ENCODE results near the gene EDAR. TPM values are rescaled to one million over a fixed set of nuclear protein-coding genes. Genes with fewer than 3 reads are reported as not detected.

The EDAR gene
- total RNA-seq, 1 donor from 2014 or later = 0.24 TPM

- DNase-seq (ENCODE audit: low spot score, unreplicated experiment) = no peak
- Mint-ChIP-seq H3K36me3 (ENCODE audit: insufficient read depth) (peaks cover 8% of the 10 kb centered on the region), H3K4me1 (ENCODE audit: low read depth) (peaks cover 17% of the 10 kb centered on the region), H3K27ac (no peak overlapping the region), H3K9me3 (ENCODE audit: low read depth) (peaks cover 12% of the 10 kb centered on the region), H3K27me3 (no peaks in the 10 kb centered on the region), H3K4me3 (ENCODE audit: low read depth) (no peak overlapping the region)
- TF ChIP-seq, protein P1, sequence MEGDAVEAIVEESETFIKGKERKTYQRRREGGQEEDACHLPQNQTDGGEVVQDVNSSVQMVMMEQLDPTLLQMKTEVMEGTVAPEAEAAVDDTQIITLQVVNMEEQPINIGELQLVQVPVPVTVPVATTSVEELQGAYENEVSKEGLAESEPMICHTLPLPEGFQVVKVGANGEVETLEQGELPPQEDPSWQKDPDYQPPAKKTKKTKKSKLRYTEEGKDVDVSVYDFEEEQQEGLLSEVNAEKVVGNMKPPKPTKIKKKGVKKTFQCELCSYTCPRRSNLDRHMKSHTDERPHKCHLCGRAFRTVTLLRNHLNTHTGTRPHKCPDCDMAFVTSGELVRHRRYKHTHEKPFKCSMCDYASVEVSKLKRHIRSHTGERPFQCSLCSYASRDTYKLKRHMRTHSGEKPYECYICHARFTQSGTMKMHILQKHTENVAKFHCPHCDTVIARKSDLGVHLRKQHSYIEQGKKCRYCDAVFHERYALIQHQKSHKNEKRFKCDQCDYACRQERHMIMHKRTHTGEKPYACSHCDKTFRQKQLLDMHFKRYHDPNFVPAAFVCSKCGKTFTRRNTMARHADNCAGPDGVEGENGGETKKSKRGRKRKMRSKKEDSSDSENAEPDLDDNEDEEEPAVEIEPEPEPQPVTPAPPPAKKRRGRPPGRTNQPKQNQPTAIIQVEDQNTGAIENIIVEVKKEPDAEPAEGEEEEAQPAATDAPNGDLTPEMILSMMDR (IDR thresholded peaks at IDR 0.05; ENCODE audit: unreplicated experiment) = no peak
Observed at GRCh38 chr2:108956375-108956774, 32.6 kb downstream of the EDAR start.

GRCh38 chr2:108950369-108951135 is 38.5 kb downstream of the EDAR start:
- H3K4me1 Mint-ChIP-seq (ENCODE audit: low read depth) = no peaks in the 10 kb centered on the region
- no peak overlapping the region for H3K27ac Mint-ChIP-seq
- H3K27me3 Mint-ChIP-seq = no peaks in the 10 kb centered on the region

GRCh38 chr2:108949316-108950239 is 39.4 kb downstream of the EDAR start:
- Mint-ChIP-seq H3K27me3 (no peaks in the 10 kb centered on the region), H3K4me1 (ENCODE audit: low read depth) (no peaks in the 10 kb centered on the region), H3K27ac (no peak overlapping the region), H3K36me3 (ENCODE audit: insufficient read depth) (peaks cover 13% of the 10 kb centered on the region), H3K9me3 (ENCODE audit: low read depth) (peaks cover 32% of the 10 kb centered on the region), H3K4me3 (ENCODE audit: low read depth) (no peak overlapping the region)
- TF ChIP-seq, protein P1 (IDR thresholded peaks at IDR 0.05; ENCODE audit: unreplicated experiment) = no peak
- DNase-seq (ENCODE audit: low spot score, unreplicated experiment) = no peak

More at GRCh38 chr2:108950369-108951135, 38.5 kb downstream of the EDAR start:
- Mint-ChIP-seq H3K9me3 (ENCODE audit: low read depth) (peaks cover 32% of the 10 kb centered on the region), H3K36me3 (ENCODE audit: insufficient read depth) (peaks cover 13% of the 10 kb centered on the region), H3K4me3 (ENCODE audit: low read depth) (no peak overlapping the region)
- no peak for DNase-seq (ENCODE audit: low spot score, unreplicated experiment)
- TF ChIP-seq, protein P1 (IDR thresholded peaks at IDR 0.05; ENCODE audit: unreplicated experiment) = no peak

DNA sequence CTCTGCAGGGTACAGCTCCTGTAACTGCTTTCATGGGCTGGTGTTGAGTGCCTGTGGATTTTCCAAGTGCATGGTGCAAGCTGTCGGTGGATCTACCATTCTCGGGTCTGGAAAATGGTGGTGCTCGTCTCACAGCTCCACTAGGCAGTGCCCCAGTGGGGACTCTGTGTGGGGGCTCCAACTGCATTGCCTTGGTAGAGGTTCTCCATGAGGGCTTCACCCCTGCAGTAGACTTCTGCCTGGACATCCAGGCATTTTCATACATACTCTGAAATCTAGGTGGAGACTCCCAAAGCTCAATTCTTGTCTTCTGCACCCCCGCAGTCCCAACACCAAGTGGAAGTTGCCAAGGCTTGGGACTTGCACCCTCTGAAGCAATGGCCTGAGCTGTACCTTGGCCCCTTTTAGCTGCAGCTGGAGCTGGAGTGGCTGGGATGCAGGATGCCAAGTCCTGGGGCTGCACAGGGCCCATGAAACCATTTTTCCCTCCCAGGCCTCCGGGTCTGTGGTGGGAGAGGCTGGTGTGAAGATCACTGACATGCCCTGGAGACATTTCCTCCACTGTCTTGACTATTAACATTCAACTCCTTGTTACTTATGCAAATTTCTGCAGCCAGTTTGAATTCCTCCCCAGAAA is 41.6 kb downstream of the EDAR start:
- DNase-seq (ENCODE audit: low spot score, unreplicated experiment) = no peak
- TF ChIP-seq, protein P1 (IDR thresholded peaks at IDR 0.05; ENCODE audit: unreplicated experiment) = no peak
- H3K27me3 Mint-ChIP-seq = no peaks in the 10 kb centered on the region
- H3K36me3 Mint-ChIP-seq (ENCODE audit: insufficient read depth) = peaks cover 9% of the 10 kb centered on the region
- no peaks in the 10 kb centered on the region for H3K4me1 Mint-ChIP-seq (ENCODE audit: low read depth)
- H3K4me3 Mint-ChIP-seq (ENCODE audit: low read depth) = no peak overlapping the region
- H3K9me3 Mint-ChIP-seq (ENCODE audit: low read depth) = peaks cover 28% of the 10 kb centered on the region
- H3K27ac Mint-ChIP-seq = no peak overlapping the region

DNA sequence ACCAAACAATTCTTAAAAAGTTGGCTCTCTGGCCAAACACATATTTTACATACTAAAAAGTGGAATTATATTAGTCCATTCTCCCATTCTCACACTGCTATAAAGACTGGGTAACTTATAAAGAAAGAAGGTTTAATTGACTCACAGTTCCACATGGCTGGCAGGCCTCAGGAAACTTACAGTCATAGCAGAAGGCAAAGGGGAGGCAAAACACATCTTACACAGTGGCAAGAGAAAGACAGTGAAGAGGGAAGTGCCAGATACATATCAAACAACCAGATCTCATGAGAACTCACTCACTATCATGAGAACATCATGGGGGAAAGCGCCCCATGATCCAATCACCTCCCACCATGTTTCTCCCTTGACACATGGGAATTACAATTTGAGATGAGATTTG is 42.6 kb downstream of the EDAR start:
- H3K27ac Mint-ChIP-seq = no peak overlapping the region
- TF ChIP-seq, protein P1 (IDR thresholded peaks at IDR 0.05; ENCODE audit: unreplicated experiment) = no peak
- H3K27me3 Mint-ChIP-seq = no peaks in the 10 kb centered on the region
- H3K4me1 Mint-ChIP-seq (ENCODE audit: low read depth) = no peaks in the 10 kb centered on the region
- peaks cover 5% of the 10 kb centered on the region for H3K36me3 Mint-ChIP-seq (ENCODE audit: insufficient read depth)
- H3K9me3 Mint-ChIP-seq (ENCODE audit: low read depth) = peaks cover 20% of the 10 kb centered on the region
- H3K4me3 Mint-ChIP-seq (ENCODE audit: low read depth) = no peak overlapping the region
- no peak for DNase-seq (ENCODE audit: low spot score, unreplicated experiment)

Data from progenitor cell of endocrine pancreas (in vitro differentiated cells).